ENCODE data around the gene ASTN2.

The ASTN2 gene

DNA sequence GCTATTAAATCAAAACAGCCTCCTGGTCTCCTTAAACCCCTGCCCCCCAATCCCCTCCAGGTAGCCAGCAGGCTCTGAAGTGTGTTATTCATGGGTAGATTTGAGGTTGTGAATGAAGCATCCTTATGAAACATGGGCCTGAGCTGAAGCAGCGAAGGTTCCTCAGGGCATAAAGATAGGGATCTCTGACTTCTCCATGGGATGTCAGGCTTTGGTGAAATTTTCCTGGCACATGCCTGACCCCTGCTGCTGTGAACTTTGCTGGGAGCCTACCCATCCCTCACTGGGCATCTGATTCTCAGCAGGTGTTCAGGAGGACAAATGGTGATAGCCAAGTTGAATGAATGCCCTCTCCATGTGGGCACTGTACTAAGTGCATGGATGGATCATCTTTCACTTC lies 250.3 kb downstream of the ASTN2 start:
- DNase-seq: no peak
- no peaks in the 10 kb centered on the region for H3K9me3 ChIP-seq (ENCODE audit: severe bottlenecking)
- H3K27ac ChIP-seq: no peak overlapping the region
- H3K4me3 ChIP-seq (ENCODE audit: low read depth, low read length): no peak overlapping the region
- no peaks in the 10 kb centered on the region for H3K36me3 ChIP-seq
- H3K27me3 ChIP-seq (ENCODE audit: insufficient read depth, low read depth, severe bottlenecking): no peaks in the 10 kb centered on the region
- TF ChIP-seq, protein P1, sequence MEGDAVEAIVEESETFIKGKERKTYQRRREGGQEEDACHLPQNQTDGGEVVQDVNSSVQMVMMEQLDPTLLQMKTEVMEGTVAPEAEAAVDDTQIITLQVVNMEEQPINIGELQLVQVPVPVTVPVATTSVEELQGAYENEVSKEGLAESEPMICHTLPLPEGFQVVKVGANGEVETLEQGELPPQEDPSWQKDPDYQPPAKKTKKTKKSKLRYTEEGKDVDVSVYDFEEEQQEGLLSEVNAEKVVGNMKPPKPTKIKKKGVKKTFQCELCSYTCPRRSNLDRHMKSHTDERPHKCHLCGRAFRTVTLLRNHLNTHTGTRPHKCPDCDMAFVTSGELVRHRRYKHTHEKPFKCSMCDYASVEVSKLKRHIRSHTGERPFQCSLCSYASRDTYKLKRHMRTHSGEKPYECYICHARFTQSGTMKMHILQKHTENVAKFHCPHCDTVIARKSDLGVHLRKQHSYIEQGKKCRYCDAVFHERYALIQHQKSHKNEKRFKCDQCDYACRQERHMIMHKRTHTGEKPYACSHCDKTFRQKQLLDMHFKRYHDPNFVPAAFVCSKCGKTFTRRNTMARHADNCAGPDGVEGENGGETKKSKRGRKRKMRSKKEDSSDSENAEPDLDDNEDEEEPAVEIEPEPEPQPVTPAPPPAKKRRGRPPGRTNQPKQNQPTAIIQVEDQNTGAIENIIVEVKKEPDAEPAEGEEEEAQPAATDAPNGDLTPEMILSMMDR (IDR thresholded peaks at IDR 0.05; ENCODE audit: low read depth, low read length): no peak

DNA sequence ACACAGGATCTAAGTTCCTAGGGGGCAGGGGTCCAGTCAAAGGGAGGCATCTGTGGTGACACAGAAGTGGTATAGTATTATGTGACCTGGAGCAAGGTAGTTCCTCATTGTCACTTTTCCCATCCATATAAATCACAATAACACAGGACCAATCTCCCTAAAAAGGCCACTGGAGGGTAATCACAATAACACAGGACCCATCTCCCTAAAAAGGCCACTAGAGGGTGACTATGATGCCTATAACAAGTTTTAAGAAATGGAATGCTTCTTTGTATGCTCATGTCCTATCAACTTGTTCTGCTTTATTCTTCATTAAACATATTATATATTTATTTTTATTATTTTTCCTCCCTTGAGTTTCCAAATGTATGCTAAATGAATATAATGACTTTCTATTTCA lies 254.6 kb downstream of the ASTN2 start:
- H3K9me3 ChIP-seq (ENCODE audit: severe bottlenecking): no peaks in the 10 kb centered on the region
- H3K27ac ChIP-seq: no peak overlapping the region
- no peak overlapping the region for H3K4me3 ChIP-seq (ENCODE audit: low read depth, low read length)
- no peak for DNase-seq
- no peaks in the 10 kb centered on the region for H3K27me3 ChIP-seq (ENCODE audit: insufficient read depth, low read depth, severe bottlenecking)
- H3K36me3 ChIP-seq: no peaks in the 10 kb centered on the region
- TF ChIP-seq, protein P1 (IDR thresholded peaks at IDR 0.05; ENCODE audit: low read depth, low read length): peak; percentile 53

DNA sequence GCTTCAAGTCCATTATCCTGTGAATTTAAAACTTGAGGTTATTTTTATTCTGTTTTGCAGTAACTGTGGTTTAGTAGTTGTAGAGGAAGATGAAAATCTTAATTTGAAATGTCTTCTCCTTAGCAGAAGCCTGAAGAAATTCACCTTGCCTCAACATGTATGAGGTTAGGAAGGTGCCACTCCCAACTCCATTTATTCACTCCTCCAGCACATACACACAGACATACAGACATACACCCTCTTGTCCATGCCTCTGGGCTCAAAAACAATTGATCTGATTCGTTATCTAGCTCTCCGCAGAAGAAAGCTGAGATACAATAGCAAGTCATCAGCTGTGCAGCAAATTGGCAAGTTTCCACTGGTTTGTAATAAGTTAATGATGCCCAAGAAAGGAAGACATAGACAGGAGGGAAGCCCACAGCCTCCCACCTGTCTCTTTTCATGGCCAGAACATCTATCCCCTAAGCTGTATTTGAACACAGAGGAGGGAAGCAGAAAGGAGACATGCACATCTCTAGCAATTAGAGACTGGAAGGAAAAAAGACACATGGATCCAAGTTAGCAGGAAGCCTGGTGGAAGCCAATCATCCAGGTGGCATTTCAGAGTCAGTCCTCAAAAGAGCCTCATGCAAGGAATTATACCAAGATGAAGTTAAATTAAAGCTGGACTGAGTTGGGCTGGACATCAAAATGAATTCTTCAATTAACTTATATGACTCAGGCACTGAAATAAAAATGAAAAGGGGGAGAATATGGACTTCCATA lies 257.9 kb downstream of the ASTN2 start:
- Histone ChIP-seq H3K4me3 (ENCODE audit: low read depth, low read length) (no peak overlapping the region), H3K9me3 (ENCODE audit: severe bottlenecking) (no peaks in the 10 kb centered on the region), H3K27me3 (ENCODE audit: insufficient read depth, low read depth, severe bottlenecking) (no peaks in the 10 kb centered on the region), H3K27ac (peak overlapping the region; percentile 73), H3K36me3 (no peaks in the 10 kb centered on the region)
- no peak for DNase-seq
- TF ChIP-seq, protein P1 (IDR thresholded peaks at IDR 0.05; ENCODE audit: low read depth, low read length): no peak

DNA sequence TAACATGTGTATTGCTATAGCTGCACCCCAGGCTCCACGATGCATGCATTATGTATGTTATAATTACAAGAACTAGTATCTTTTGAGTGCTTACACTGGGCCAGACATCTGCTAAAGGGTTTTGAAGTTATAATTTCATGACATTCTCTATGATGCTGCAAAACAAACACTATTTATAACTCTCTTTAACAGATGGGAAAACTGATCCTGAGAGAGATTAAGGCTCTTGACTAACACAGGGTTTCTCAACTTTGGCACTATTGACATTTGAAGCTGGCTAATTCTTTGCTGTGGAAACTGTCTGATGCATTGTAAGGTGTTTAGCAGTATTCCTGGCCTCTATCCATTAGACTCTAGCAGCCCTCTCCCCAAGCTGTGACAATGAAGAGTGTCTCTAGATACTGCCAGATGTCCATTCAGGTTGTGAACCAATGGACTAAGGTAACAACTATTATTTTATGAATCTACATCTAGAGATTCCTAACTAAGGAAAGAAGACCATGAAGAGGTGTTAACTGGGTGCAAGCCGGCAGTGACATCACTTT lies 258.6 kb downstream of the ASTN2 start:
- no peak overlapping the region for H3K4me3 ChIP-seq (ENCODE audit: low read depth, low read length)
- H3K27ac ChIP-seq: peak overlapping the region; percentile 73
- no peaks in the 10 kb centered on the region for H3K9me3 ChIP-seq (ENCODE audit: severe bottlenecking)
- H3K27me3 ChIP-seq (ENCODE audit: insufficient read depth, low read depth, severe bottlenecking): no peaks in the 10 kb centered on the region
- H3K36me3 ChIP-seq: no peaks in the 10 kb centered on the region
- DNase-seq: peak; percentile 52
- TF ChIP-seq, protein P1 (IDR thresholded peaks at IDR 0.05; ENCODE audit: low read depth, low read length): no peak

DNA sequence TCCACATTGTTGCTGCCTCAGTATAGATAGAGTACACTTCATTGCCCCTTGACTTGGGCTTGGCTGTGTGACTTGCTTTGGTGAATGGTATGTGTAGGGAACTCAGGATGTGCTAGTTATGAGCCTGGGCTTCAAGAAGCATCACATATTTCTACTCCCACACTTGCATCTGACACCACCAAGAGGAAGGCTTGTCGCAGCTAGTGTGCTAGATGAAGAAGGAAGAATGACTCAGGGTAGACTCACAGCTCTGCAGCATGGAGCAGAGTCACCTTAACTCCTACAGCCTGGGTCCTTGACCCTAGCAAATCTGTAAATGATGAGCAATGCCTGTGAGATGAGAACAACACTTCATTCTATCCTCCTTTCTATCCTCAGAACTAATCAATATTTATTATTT lies 261.8 kb downstream of the ASTN2 start:
- H3K9me3 ChIP-seq (ENCODE audit: severe bottlenecking): no peaks in the 10 kb centered on the region
- DNase-seq: no peak

More for the DNA sequence above, 261.8 kb downstream of the ASTN2 start:
- TF ChIP-seq, protein P1 (IDR thresholded peaks at IDR 0.05; ENCODE audit: low read depth, low read length): no peak
- Histone ChIP-seq H3K36me3 (no peaks in the 10 kb centered on the region), H3K27ac (peak overlapping the region; percentile 67), H3K4me3 (ENCODE audit: low read depth, low read length) (no peak overlapping the region), H3K27me3 (ENCODE audit: insufficient read depth, low read depth, severe bottlenecking) (no peaks in the 10 kb centered on the region)
